MM.1S (cell line): Measurements from ENCODE around the gene PCSK1.
"Not testable (repeated sequence)": the region's sequence is repeated elsewhere in the genome, so short reads cannot be mapped to it uniquely, and the experiment has no call there.

ENCODE experiments used
- EZH2 ChIP-seq: fragments of 300-600 bp; sonication (generic); optimal IDR thresholded peaks from 2 replicates; pipeline ENCODE3; 2017; ENCODE audit warnings: low read depth, mild to moderate bottlenecking, antibody characterized with exemption, low read length, mixed read lengths
- EZH2phosphoT487 ChIP-seq: fragments of 300-600 bp; sonication (generic); IDR thresholded peaks from 2 replicates; pipeline ENCODE4 v1.6.1; 2018; ENCODE audit warnings: antibody characterized with exemption, low read length
- TF ChIP-seq, protein P1 (sequence below): fragments of 300-600 bp; sonication (generic); IDR thresholded peaks from 2 replicates; pipeline ENCODE4 v1.5.1; 2016; ENCODE audit warnings: antibody characterized with exemption, low read length, mixed read lengths

DNA sequence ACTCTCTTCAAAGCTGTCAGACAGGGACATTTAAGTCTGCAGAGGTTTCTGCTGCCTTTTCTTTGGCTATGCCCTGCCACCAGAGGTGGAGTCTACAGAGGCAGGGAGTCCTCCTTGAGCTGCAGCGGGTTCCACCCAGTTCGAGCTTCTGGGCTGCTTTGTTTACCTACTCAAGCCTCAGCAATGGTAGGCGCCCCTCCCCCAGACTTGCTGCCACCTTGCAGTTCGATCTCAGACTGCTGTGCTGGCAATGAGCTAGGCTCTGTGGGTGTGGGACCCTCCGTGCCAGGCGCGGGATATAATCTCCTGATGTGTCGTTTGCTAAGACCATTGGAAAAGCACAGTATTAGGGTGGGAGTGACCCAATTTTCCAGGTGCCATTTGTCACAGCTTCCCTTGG is 65.7 kb downstream of the PCSK1 start:
- TF ChIP-seq, protein P1, sequence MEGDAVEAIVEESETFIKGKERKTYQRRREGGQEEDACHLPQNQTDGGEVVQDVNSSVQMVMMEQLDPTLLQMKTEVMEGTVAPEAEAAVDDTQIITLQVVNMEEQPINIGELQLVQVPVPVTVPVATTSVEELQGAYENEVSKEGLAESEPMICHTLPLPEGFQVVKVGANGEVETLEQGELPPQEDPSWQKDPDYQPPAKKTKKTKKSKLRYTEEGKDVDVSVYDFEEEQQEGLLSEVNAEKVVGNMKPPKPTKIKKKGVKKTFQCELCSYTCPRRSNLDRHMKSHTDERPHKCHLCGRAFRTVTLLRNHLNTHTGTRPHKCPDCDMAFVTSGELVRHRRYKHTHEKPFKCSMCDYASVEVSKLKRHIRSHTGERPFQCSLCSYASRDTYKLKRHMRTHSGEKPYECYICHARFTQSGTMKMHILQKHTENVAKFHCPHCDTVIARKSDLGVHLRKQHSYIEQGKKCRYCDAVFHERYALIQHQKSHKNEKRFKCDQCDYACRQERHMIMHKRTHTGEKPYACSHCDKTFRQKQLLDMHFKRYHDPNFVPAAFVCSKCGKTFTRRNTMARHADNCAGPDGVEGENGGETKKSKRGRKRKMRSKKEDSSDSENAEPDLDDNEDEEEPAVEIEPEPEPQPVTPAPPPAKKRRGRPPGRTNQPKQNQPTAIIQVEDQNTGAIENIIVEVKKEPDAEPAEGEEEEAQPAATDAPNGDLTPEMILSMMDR, result not testable (repeated sequence)
- TF ChIP-seq EZH2, EZH2phosphoT487: not testable (repeated sequence)
